GM23248 (cell line): ENCODE results near the gene C2CD2L. TPM values are rescaled to one million over a fixed set of nuclear protein-coding genes. Genes with fewer than 3 reads are reported as not detected.

ENCODE experiments used
- DNase-seq: peaks from one replicate; pipeline ENCODE4 v3.0.0-alpha.2; 2015
- H2AFZ ChIP-seq: fragments of 200-600 bp; sonication (generic); 2 replicates; pipeline ENCODE4 v1.6.1; 2016; ENCODE audit warnings: antibody characterized with exemption
- H3F3A ChIP-seq: fragments of 200-600 bp; sonication (generic); 2 replicates; pipeline ENCODE4 v1.6.1; 2016; ENCODE audit warnings: mild to moderate bottlenecking, antibody characterized with exemption, mixed run types; ENCODE audit not compliant: insufficient read depth
- H3K27ac ChIP-seq: fragments of 200-600 bp; sonication (generic); 2 replicates; pipeline ENCODE4 v1.5.1; 2016; ENCODE audit warnings: mild to moderate bottlenecking
- H3K27me3 ChIP-seq: fragments of 200-600 bp; sonication (generic); replicated peaks from 2 replicates; pipeline ENCODE4 v1.6.1; 2016; ENCODE audit warnings: mild to moderate bottlenecking; ENCODE audit not compliant: insufficient read depth
- H3K36me3 ChIP-seq: fragments of 200-600 bp; sonication (generic); 2 replicates; pipeline ENCODE4 v1.6.1; 2016; ENCODE audit warnings: low read depth, mild to moderate bottlenecking
- H3K4me1 ChIP-seq: fragments of 200-600 bp; sonication (generic); 2 replicates; pipeline ENCODE4 v1.6.1; 2016; ENCODE audit warnings: mild to moderate bottlenecking; ENCODE audit not compliant: insufficient read depth
- H3K4me2 ChIP-seq: fragments of 200-600 bp; sonication (generic); one replicate; pipeline ENCODE4 v1.6.1; 2016; ENCODE audit warnings: mild to moderate bottlenecking; ENCODE audit not compliant: unreplicated experiment
- H3K4me3 ChIP-seq: fragments of 200-600 bp; sonication (generic); 2 replicates; pipeline ENCODE4 v1.5.1; 2016; ENCODE audit warnings: mild to moderate bottlenecking
- H3K79me2 ChIP-seq: fragments of 200-600 bp; sonication (generic); 2 replicates; pipeline ENCODE4 v1.6.1; 2016; ENCODE audit warnings: mild to moderate bottlenecking; ENCODE audit not compliant: insufficient read depth
- H3K9ac ChIP-seq: fragments of 200-600 bp; sonication (generic); 2 replicates; pipeline ENCODE4 v1.6.1; 2016; ENCODE audit warnings: mild to moderate bottlenecking
- H3K9me2 ChIP-seq: fragments of 200-600 bp; sonication (generic); 2 replicates; pipeline ENCODE4 v1.6.1; 2016; ENCODE audit warnings: mixed run types, mild to moderate bottlenecking, moderate library complexity; ENCODE audit not compliant: insufficient read depth
- H3K9me3 ChIP-seq: fragments of 200-600 bp; sonication (generic); one replicate; pipeline ENCODE4 v1.6.1; 2017; ENCODE audit warnings: low read depth
- H4K20me1 ChIP-seq: fragments of 200-600 bp; sonication (generic); 2 replicates; pipeline ENCODE4 v1.6.0; 2016; ENCODE audit not compliant: insufficient read depth
- EZH2 ChIP-seq: fragments of 200-600 bp; sonication (generic); IDR thresholded peaks from 2 replicates; pipeline ENCODE4 v1.6.1; 2018; ENCODE audit warnings: antibody characterized with exemption, mild to moderate bottlenecking; ENCODE audit not compliant: insufficient read depth, poor library complexity, severe bottlenecking
- EZH2phosphoT487 ChIP-seq: fragments of 200-600 bp; sonication (generic); IDR thresholded peaks from 2 replicates; pipeline ENCODE4 v1.6.1; 2018; ENCODE audit warnings: antibody characterized with exemption, moderate library complexity, mild to moderate bottlenecking, low read depth; ENCODE audit not compliant: insufficient read depth
- WGBS, 2 experiments: methylation state at CpG; one replicate each; pipeline ENCODE4 v1.1.6; 2015 to 2017; ENCODE audit warnings: low lambda C conversion rate in 2 of 2, low coverage in 1 of 2; ENCODE audit errors: missing lambda C conversion rate in 2 of 2; 5-methylcytosine and 5-hydroxymethylcytosine counted together
- in situ Hi-C: fragments of 300-500 bp; cut with MboI; formaldehyde crosslinking; loops from 2 replicates; pipeline ENCODE4 v1.15.0; 2020
- polyA plus RNA-seq: library from polyadenylated mRNA; unstranded; fragments of >200 nt; fragmentation: Nextera tagmentation; extraction: Ambion mirVana; gene quantifications from 2 replicates; pipeline ENCODE4 v1.2.1, GENCODE V29; 2016
- total RNA-seq: library from RNA; depleted of rRNA; stranded (reverse); fragments of >200 nt; shearing (Covaris generic); gene quantifications from 2 replicates; pipeline ENCODE4 v1.2.3, GENCODE V29; 2014; rRNA removed

The C2CD2L gene
- total and polyA plus RNA-seq, 2 experiments from 2014 or later: 2.6 to 4.1 TPM

- H2AFZ ChIP-seq: no peak overlapping the region
Measured at GRCh38 chr11:119167933-119168332, 60.8 kb downstream of the C2CD2L start.

More at GRCh38 chr11:119167933-119168332, 60.8 kb downstream of the C2CD2L start:
- no peaks in the 10 kb centered on the region for H3K27me3 ChIP-seq
- 62 to 64% methylated on average over 6 of the region's 6 CpGs for WGBS, 2 experiments
- H3K4me2 ChIP-seq: no peak overlapping the region
- no peaks in the 10 kb centered on the region for H3K9me3 ChIP-seq
- no peaks in the 10 kb centered on the region for H3K9me2 ChIP-seq
- 0 out of 2 replicates have a peak, but pooled peaks cover 4% of the 10 kb centered on the region for H3F3A ChIP-seq
- H3K79me2 ChIP-seq: 0 out of 2 replicates have a peak, but pooled peaks cover 4% of the 10 kb centered on the region
- H3K4me1 ChIP-seq: no peaks in the 10 kb centered on the region
- TF ChIP-seq EZH2 (no peak), EZH2phosphoT487 (no peak)
- DNase-seq: peak; percentile 46
- H3K27ac ChIP-seq: no peak overlapping the region
- no peaks in the 10 kb centered on the region for H3K36me3 ChIP-seq
- H4K20me1 ChIP-seq: no peaks in the 10 kb centered on the region
- no peak overlapping the region for H3K4me3 ChIP-seq
- H3K9ac ChIP-seq: no peak overlapping the region
- in situ Hi-C loops: no loop called here

Other genes starting within 250 kb of the C2CD2L start
- not detected in 2 replicates for gene CXCR5, start 223.5 kb upstream of the C2CD2L start, total RNA-seq
- not detected in 2 replicates for gene CXCR5, start 223.5 kb upstream of the C2CD2L start, polyA plus RNA-seq
- gene BCL9L, start 181.4 kb upstream of the C2CD2L start, total RNA-seq: 13.9 and 17.6 TPM in 2 replicates
- gene BCL9L, start 181.4 kb upstream of the C2CD2L start, polyA plus RNA-seq: 7.2 TPM in 2 replicates
- not detected in 2 replicates for gene UPK2, start 151.0 kb upstream of the C2CD2L start, total RNA-seq
- gene UPK2, start 151.0 kb upstream of the C2CD2L start, polyA plus RNA-seq: 0.27 and 0.28 TPM in 2 replicates
- not detected in 2 replicates for gene FOXR1, start 135.6 kb upstream of the C2CD2L start, total RNA-seq
- not detected in 2 replicates for gene FOXR1, start 135.6 kb upstream of the C2CD2L start, polyA plus RNA-seq
- 15.3 and 19.3 TPM in 2 replicates for gene CENATAC, start 109.2 kb upstream of the C2CD2L start, total RNA-seq
- 10.4 and 13.1 TPM in 2 replicates for gene CENATAC, start 109.2 kb upstream of the C2CD2L start, polyA plus RNA-seq
- 653 and 1,103 TPM in 2 replicates for gene RPS25, start 89.0 kb upstream of the C2CD2L start, total RNA-seq
- 1,202 and 1,239 TPM in 2 replicates for gene RPS25, start 89.0 kb upstream of the C2CD2L start, polyA plus RNA-seq
- gene TRAPPC4, start 88.6 kb upstream of the C2CD2L start, total RNA-seq: 70.4 and 90.6 TPM in 2 replicates
- gene TRAPPC4, start 88.6 kb upstream of the C2CD2L start, polyA plus RNA-seq: 207 and 210 TPM in 2 replicates
- 11.1 and 13.7 TPM in 2 replicates for gene SLC37A4, start 76.5 kb upstream of the C2CD2L start, total RNA-seq
- gene SLC37A4, start 76.5 kb upstream of the C2CD2L start, polyA plus RNA-seq: 7.8 and 7.9 TPM in 2 replicates
- 85.4 and 97.0 TPM in 2 replicates for gene HYOU1, start 50.1 kb upstream of the C2CD2L start, total RNA-seq
- gene HYOU1, start 50.1 kb upstream of the C2CD2L start, polyA plus RNA-seq: 56.3 and 58.5 TPM in 2 replicates
- 21.0 and 27.9 TPM in 2 replicates for gene VPS11, start 39.5 kb upstream of the C2CD2L start, total RNA-seq
- 22.3 and 24.1 TPM in 2 replicates for gene VPS11, start 39.5 kb upstream of the C2CD2L start, polyA plus RNA-seq
- 5.1 and 8.5 TPM in 2 replicates for gene HMBS, start 22.5 kb upstream of the C2CD2L start, total RNA-seq
- 46.1 and 53.3 TPM in 2 replicates for gene HMBS, start 22.5 kb upstream of the C2CD2L start, polyA plus RNA-seq
- gene DPAGT1, start 5.5 kb upstream of the C2CD2L start, total RNA-seq: 30.0 and 30.9 TPM in 2 replicates
- 68.6 and 73.6 TPM in 2 replicates for gene DPAGT1, start 5.5 kb upstream of the C2CD2L start, polyA plus RNA-seq
- gene HINFP, start 14.2 kb downstream of the C2CD2L start, total RNA-seq: 24.9 and 31.8 TPM in 2 replicates
- gene HINFP, start 14.2 kb downstream of the C2CD2L start, polyA plus RNA-seq: 8.3 and 9.1 TPM in 2 replicates
- gene ABCG4, start 41.7 kb downstream of the C2CD2L start, total RNA-seq: not detected in 2 replicates
- gene ABCG4, start 41.7 kb downstream of the C2CD2L start, polyA plus RNA-seq: 0.06 and 0.14 TPM in 2 replicates
- 19.7 and 28.0 TPM in 2 replicates for gene NLRX1, start 61.4 kb downstream of the C2CD2L start, total RNA-seq
- gene NLRX1, start 61.4 kb downstream of the C2CD2L start, polyA plus RNA-seq: 13.4 and 13.8 TPM in 2 replicates
- gene NHERF4, start 78.1 kb downstream of the C2CD2L start, total RNA-seq: not detected in 2 replicates
- gene NHERF4, start 78.1 kb downstream of the C2CD2L start, polyA plus RNA-seq: not detected in 2 replicates
- gene CBL, start 99.0 kb downstream of the C2CD2L start, total RNA-seq: 7.8 and 8.6 TPM in 2 replicates
- gene CBL, start 99.0 kb downstream of the C2CD2L start, polyA plus RNA-seq: 5.0 and 5.8 TPM in 2 replicates
- 40.4 and 61.3 TPM in 2 replicates for gene MCAM, start 209.8 kb downstream of the C2CD2L start, total RNA-seq
- gene MCAM, start 209.8 kb downstream of the C2CD2L start, polyA plus RNA-seq: 8.6 and 10.5 TPM in 2 replicates
- gene RNF26, start 227.2 kb downstream of the C2CD2L start, total RNA-seq: 6.4 and 8.0 TPM in 2 replicates
- 49.5 and 53.1 TPM in 2 replicates for gene RNF26, start 227.2 kb downstream of the C2CD2L start, polyA plus RNA-seq
- 23.4 and 27.9 TPM in 2 replicates for gene C1QTNF5, start 233.5 kb downstream of the C2CD2L start, total RNA-seq
- gene C1QTNF5, start 233.5 kb downstream of the C2CD2L start, polyA plus RNA-seq: 4.5 and 6.2 TPM in 2 replicates
- gene MFRP, start 239.4 kb downstream of the C2CD2L start, total RNA-seq: 0.13 TPM in 1 of 2 replicates, not detected in the other
- not detected in 2 replicates for gene MFRP, start 239.4 kb downstream of the C2CD2L start, polyA plus RNA-seq